Embryonic facial prominence (tissue), 1 donor: Measurements from ENCODE around the gene SLC8A2.

ENCODE experiments used
- DNase-seq: peaks from one replicate; pipeline ENCODE4 v3.0.0-alpha.2; 2016; ENCODE audit errors: extremely low spot score

The SLC8A2 gene

GRCh38 chr19:47381121-47381520 is 90.6 kb downstream of the SLC8A2 start:
- no peak for DNase-seq

DNA sequence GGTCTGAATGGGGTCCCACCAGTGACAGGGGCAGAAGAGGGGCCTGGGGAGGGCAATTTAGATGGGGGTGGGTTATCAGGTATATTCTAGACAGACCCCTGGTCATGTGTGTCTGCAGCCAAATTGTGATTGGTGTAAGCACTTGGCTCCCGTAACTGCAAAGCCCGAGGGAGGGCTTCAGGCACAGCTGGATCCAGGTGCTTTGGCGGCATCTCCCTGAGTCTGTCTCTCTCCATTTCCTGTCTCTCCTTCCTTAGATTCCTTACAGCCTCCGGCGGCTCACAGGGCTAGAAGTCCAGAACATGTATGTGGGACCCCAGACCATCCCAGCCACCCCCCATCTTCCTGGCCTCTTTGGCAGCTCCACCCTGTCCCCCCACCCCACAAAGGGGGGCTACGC is 91.1 kb downstream of the SLC8A2 start:
- DNase-seq = no peak

DNA sequence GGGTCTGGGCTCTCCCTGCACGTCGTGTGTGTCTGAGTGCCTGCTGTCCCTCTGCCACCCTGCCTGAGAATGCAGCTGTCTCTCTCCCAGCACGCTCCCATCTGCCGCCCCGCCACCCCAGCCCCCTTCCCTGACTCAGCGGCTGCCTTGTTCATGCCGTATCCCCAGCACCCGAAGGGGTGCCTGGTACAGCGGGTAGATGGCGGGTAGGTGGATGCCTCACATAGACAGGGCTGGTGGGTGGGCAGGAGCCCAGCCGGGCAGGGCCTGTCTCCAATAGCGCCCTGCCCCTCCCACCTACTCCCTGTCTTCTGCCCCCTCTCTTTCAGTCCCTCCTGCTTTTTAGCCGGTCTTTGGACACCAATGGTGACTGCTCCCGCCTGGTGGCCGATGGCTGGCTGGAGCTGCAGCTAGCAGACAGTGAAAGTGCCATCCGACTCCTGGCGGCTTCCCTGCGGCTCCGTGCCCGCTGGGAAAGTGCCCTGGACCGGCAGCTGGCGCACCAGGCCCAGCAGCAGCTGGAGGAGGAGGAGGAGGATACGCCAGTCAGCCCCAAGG is 92.2 kb downstream of the SLC8A2 start:
- DNase-seq = no peak

DNA sequence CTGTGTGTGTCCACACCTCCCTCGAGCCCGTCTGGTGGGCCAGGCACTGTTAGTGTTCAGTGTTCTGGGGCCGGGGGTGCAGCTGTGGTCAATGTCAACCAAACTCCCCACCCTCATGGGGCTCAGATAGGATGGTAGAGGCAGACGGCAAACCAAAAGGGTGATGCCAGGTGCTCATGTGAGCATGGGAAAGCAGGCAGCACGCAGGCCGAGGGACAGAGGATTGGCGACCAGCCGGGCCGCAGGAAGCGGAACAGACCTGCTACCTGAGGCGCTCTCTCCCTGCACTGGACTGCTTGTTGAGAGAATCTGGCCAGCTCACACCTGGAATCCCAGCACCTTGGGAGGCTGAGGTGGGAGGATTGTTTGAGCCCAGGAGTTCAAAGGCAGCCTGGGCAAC is 93.4 kb downstream of the SLC8A2 start:
- no peak for DNase-seq
